GM19239 (cell line): ENCODE measurements around the gene CD93.

Experiments used
- DNase-seq: peaks from one replicate; pipeline ENCODE4 v3.0.0; 2011; ENCODE audit warnings: low spot score; ENCODE audit not compliant: insufficient read length
- FAIRE-seq: peaks from 2 replicates; lab custom pipeline; 2011; peaks lifted over from hg19 to GRCh38; lab: Jason Lieb, UNC

Gene CD93

DNA sequence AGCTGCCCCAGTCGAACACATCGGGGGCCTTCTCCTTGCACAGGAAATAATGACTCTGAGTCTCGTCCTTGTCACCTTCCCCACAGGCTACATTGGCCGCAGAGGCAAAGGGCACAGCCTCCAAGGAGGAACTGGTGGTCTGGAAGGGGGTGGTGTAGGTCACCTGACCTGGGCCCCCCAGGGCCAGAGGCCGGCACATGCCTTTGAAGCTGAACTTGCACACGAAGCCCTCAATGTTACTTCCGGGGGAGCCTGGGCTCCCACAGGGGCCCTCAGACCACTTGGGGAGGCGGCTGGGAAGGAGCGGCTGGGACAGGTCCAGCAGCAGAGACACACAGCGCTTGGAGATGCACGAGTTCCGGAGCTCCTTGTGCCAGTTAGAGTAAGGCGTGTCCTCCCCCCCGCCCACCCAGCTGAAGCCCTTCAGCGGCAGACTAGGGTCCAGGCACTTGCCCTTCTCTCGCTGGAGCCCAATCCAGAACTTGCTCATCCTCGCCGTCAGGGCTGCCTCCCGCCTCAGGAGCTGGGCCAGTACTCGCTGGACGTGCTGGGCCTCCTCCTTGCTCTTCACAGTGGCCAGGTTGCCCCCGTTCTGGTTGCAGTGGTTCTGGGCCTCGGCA is 578 bp downstream of the CD93 start:
- FAIRE-seq (no peak), DNase-seq (no peak)

DNA sequence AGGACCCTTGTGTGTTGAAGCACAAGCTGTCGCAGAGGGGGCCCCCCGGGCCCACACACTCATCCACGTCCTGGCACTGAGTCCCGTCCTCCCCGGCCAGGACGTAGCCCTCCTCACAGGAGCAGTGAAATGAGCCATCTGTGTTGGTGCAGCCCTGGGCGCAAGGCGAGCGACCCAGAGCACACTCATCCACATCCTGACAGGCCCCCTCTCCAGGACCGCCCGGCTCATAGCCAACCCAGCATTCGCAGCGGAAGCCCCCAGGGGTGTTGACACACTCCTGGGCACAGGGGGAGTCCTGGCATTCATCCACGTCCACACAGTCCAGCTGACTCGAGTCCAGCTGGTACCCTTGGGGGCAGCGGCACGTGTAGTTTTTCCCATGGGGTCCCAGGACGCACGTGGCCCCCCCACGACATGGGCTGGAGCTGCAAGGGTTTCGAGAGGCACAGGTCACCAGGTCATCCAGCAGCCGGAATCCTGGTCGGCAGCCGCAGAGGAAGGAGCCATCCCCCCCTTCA is 1.2 kb downstream of the CD93 start:
- FAIRE-seq: no peak
- no peak for DNase-seq

DNA sequence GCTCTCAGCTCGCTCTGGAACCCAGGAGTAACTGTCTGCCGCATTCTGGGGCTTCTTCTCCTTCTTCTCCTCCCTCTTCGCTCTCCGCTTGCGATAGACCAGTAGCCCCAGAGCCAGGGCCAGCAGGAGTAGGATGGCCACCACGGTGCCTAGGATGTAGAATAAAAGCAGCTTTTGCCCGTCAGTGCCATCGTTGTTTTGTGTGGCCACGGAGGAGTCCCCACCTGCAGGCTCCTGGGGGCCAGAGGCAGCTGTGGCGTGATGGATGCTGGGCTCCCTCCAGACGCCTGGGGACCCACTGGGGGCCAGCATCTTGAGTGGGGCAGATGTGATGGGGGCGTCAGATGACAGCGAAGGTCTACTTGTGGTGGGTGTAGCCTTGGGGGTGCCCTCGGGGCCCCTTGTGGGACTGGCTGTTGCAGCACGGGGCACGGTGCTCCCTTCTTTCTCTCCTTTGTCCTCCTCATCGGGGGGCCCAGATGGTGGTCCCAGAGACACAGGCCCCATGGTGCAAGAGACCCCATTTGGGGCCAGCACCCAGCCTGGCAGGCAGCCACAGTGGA is 1.8 kb downstream of the CD93 start:
- no peak for DNase-seq
- FAIRE-seq: no peak

DNA sequence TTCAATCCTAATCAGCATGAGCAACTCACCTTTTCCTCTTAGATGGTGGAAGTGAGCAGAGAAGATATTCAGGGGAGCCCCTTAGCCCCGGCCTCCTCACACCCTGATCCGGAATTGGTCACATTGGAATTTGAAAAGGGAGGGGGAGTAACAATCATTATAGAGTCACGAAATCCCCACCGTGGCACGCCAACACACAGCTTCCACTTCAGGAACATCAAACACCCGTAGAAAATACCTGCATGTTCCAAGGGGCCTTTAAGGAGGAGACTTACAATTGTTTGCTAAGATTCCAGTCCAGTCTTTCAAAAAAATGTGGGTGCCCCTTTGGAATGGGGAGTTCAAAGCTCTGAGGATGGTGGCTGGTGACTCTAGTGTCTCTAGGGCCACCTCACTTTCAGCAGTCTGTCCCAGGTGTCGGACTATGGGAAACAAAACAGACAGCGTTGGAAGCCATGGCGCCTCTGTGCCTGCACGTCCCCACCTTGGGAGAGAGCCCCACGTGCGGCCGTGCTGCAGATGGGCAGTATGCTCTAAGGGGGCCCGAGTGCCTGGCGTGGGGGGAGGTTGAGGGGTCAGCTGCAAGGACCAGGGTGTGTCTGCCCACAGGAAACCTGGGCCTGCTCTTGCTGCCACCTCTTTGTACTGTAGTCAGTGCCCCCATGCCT is 2.4 kb downstream of the CD93 start:
- FAIRE-seq (no peak), DNase-seq (no peak)

DNA sequence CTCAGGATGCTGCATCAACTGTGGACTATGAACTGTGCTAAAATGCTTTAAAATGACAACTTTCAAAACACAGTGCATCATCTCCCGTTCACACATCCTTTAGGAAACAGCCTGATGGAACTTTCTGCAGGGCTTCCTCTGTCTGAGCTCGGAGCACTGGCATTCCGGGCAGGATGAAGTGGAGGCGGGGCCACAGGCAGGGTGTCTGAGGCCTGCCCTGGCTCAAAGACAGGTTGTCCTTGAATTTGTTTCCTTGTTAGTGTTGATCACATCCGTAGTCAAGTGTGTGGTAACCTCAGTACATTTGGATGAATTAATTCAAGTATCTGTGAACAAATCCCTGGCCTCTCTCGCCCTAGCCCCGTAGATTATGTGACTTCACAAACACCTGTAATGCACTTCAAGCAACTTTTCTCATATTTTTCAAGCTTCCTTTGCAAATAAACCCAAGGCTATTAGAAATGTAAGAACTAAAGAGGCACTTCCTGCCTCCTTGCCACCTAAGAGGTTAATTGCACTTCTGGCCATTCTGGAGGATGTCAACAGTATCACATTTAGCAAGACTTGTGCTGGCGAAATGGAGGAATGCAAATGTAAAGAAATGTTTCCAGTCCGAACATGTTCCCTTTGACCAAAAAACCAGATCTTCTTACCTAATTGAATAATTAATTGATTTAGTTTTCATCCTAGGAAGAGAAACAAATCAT is 3.1 kb downstream of the CD93 start:
- DNase-seq (no peak), FAIRE-seq (no peak)

DNA sequence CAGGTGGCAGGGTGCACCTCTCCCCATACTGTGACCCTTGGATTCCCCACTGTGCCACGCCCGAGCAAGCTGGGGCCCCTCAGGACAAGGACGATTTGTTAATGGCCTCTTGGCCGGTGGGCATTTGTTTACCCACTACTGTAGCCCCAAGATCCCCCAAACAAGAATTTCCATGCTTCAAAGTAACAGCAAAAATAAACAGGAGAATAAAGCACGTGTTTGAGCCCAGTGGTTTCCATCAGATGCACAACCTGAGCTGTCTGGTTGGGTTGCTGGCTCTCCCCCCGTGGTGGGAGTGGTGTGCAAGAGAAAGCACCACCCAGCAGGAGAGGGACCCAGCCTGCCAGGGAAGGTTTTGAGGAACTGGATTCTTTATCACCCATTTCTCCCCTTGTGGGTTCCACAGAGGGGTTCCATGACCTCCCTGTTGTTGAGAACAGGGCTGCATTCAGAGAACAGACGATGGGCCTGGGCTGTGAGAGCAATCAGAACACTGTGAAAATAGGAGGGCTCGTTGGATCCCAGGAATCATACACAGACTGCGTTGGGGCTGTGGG is 4.8 kb downstream of the CD93 start:
- DNase-seq (no peak), FAIRE-seq (no peak)

DNA sequence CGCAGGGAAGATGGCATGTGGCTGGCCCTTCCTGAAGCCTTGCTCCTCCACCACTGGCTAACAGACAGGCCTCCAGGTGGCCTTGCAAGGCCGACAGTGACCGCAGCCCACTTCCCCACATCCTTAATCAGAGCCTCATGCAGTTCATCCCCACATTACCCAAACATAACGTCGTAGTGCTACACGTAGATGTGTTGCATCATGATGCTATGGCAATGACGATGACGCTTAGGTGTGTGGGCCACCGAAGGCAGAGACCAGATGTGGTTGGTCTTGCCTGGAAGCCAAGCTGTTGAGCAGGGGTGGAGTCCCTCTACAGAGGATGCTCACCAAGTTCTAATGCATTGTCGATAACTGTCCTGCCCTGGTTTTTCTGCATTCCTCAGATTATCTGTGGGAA is 5.6 kb downstream of the CD93 start:
- no peak for DNase-seq
- no peak for FAIRE-seq

DNA sequence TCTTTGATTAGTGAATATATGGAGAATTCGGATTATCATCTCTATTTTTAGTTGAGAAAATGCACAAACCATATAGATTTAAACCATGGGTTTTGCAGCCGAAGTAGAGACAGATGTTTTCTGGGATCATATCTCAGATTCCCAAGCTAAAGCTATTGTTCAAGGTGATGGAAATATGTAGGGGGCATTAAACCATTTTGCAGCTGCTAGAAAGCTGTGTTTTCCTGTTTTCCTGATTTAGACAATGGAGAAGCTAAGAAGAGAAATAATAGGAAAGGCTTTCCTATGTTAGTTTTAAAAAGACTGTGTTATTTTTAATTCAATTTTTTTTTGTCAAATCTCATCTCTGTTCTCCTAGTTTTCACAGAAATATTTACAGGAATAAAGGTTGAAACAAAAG is 6.2 kb downstream of the CD93 start:
- FAIRE-seq (no peak), DNase-seq (no peak)

DNA sequence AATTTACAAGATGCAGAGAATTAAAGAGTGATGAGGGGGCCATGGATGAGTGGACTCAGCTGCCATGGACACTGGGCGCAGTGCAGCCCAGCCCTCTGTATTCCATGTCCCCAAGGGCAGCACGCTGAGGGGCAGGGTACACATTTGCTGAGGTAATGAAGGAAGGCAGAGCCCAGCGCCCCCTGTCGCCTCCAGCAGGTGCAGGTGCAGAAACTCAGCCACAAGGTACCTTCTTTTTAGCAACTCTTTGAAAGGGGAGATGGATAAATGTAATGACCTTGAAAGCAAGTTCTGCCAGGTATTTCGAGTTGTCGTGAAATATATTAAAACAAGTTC is 7.1 kb downstream of the CD93 start:
- DNase-seq (no peak), FAIRE-seq (no peak)

DNA sequence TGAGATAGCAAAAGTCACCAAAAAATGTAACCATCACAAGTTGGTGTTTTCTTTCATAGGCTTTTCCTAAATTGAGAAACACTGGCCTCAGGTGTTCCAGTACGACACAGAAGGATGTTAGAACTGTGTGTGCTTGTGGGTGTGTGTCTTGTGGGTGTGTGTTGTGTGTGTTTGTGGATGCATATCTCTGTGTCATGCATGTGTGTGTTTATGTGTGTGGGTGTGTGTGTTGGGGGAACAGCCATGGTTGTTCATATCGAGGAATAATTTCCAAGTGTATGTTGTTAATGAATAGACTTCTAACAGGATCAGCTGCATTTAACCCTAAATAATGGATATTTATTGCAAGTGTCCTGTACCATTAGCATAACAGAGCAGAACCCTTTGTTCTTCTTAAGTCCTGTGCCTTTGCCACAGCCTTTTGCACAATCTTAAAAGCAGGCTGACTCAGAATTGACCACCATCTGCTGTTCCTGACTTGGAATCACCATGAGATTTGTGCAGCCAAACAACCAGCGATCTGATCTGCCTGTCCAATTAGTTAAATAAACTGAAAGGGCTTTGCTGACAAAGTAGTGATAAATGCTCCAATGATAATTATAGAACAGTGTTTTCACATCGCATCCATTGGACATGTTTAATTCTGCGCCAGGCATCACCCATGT is 7.6 kb downstream of the CD93 start:
- DNase-seq (no peak), FAIRE-seq (no peak)

DNA sequence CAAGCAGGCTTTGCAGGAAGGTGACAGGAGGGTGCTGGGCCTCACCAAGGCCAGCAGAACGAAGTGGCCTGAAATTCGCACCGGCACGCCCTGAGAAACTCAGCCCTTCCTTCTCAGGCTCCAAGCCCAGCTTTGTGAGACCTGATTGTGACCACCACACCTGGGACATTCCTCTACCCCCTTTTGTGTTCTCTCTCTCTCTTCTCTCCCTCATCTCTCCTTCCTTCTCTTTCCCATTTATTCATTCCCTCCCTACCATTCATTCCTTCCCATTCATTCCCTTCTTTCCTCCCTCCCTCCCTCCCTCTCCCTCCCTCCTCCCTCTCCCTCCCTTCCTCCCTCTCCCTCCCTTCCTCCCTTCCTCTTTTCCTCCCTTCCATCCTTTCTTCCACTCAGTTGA is 8.8 kb downstream of the CD93 start:
- FAIRE-seq (no peak), DNase-seq (no peak)

DNA sequence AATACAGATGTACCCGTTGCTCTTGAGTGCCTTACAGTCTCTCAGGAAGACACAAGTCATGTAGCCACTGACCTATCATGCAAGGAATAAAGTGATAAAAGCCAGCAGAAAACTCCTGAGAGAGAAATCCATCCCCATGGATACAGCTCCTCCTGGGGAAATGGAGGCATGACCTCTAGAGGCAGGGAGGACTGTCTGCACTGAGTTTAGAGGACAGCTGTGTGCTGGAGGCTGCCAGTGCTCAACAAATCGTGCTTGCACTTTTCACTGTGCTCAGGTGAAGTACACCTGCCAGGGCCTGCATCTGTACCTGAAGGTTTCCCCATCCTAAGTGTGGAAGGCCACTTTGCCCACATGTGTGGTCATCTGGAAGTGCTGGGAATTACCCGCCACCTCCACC is 12.1 kb downstream of the CD93 start:
- DNase-seq: no peak
- no peak for FAIRE-seq

DNA sequence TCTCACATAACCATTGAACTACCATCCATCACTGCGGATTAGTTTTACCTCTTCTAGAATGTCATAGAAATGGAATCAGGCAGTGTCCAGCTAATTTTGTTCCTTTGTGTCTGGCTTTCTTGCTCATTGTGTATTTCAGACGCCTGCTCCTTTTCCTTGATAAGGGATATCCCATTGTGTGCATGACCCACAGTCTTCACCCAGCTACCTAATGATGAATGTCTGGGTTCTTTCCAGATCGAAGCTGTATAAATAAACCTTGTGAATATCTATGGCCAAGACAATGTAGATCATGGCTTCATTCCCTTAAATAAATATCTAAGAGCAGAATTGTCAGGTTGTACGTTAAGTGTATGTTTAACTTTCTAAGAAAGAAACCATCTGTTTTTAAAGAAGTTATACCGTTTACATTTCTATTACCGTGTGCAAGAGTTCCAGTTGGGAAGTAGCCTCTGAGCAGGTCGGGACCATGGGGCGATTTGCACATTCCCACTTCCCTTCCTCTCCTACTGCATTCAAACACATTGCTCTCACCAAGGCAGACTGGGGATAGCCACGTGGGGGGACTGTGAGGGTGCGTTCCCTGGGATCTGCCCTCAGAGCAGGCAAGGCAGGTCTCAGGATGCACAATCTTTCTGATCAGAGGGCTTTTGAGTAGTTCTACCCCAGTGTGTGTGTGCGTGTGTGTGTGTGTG is 13.1 kb downstream of the CD93 start:
- FAIRE-seq: no peak
- DNase-seq: no peak

DNA sequence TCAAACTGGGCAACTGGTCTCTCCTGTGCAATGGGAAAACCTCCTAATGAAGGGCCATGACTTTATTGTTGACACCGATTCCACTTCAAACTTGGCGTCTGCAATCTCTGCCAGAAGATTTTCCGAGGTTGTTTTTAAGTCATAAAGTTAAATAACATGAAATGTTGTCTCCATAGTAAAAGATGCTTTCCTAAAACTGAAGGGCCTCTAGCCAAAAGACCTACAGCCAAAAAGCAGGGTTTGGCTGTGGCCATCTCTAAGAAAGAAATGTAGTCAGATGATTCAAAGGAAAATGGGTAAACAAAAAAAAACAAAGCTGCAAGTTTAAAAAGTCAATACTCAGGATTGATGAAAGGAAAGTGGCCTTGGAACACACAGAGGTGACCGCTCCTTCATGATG is 14.1 kb downstream of the CD93 start:
- FAIRE-seq (no peak), DNase-seq (no peak)

DNA sequence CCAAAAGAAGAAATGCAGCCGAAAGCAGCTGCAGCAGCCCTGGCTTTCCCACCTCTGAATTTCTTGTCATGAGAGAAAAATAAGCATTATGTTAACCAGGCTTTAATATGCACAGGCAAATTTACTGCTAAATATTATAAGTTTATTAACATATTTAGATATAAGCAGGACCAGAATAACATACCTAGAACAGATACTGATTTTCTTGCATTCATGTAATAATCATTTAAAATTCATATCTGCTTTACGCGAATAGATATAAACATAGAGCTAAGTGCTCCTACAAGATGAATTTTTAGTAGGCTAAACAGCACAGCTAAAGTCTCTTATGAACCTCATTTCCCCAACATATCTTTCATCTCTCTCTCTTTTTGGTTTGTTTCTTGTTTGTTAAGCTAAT is 14.7 kb downstream of the CD93 start:
- DNase-seq (no peak), FAIRE-seq (no peak)

DNA sequence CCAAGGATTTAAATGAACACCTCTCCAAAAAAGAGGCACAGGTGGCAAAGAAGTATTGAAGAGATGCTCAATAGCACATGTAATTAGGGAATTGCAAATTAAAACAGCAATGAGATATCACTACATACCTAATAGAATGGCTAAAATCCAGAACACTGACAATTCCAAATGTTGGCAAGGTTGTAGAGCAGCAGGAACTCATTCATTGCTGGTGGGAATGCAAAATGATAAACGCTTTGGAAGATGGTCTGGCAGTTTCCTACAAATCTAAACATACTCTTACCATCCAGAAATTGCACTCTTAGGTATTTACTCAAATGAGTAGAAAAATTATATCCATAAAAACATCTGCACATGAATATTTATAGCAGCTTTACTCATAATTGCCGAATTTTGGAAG is 17.0 kb downstream of the CD93 start:
- FAIRE-seq (no peak), DNase-seq (no peak)

DNA sequence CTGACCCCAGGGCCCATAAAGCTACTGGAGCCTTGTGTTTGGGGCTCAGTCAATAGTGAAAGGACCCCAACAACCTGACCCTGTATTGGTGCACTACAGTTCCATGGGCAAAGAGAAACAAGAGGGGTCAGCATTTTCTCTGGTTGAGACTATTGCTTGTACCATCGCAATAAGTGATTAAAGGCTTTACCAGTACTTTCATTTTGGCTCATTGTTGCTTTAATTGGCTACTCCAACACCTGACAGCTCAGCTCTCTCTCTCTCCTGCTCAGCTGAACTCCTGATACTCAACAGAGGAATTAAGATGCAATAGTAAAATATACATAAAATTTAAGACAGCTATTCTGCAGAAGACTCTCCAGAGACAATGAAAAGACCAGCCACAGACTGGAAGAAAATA is 17.8 kb downstream of the CD93 start:
- DNase-seq (no peak), FAIRE-seq (no peak)

DNA sequence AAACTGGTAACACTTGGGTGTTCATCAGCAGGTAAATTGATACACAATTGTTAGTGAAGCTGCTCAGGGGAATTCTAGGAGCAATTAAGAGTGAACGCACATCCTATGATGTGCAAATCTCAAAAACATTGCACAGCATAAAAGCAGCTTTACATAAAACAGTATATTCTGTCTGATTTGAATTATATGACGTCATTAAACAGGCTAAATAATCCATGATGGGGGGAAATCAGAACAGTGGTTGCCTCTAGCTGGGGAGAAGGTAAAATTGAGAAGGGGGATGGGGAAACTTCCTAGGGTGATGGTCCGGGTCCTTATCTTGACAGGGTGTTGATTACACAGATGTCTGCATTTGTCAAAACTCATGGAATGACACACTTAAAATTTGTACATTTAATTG is 19.4 kb downstream of the CD93 start:
- DNase-seq (no peak), FAIRE-seq (no peak)

DNA sequence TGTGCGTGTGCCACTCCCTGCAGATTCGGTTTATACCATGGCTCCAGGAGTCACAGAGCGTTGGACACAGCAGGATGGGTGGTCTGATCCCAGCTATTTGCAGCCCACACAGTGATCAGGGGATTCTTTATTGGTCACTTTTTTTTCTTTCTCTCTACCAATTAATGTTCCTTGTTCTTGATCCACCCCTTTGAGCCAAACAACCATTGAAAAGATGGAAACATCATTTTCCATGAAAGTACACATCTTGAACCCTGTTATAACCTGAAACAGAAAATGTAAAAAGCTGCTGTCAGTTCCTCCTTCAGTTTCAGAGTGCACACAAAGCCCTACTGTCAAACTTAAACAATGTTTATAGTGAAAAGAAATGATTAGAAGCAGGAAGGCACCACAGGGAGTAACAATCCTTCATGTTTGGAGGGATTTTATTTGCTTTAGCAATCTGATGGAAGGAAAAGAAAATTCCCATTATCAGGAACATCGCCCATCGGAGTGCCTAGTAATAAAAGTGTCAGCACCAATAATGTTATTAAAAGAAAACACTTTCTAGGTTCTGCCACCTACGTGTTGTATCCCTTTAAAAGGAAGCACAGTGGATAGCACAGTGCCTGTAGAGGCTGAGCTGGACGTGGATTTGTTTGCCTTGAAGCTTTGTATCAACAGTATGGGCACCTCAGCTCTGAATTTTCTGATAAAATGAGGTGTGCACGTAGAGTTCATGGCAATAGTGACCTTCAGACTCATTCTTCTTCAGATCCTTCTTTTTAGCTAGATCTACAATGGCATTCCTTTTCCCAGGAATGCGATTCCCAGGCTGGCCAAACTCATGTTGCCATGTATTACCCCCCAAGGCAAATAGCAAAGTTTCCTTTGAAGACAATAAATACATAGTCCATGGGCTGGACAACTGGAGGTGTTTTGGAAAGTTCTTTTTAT is 20.6 kb downstream of the CD93 start:
- DNase-seq: no peak
- FAIRE-seq: no peak
